ENCODE results near the gene CD200.

The CD200 gene

GRCh38 chr3:112302150-112302830 is 30.7 kb upstream of the CD200 start:
- H3K4me3 ChIP-seq (ENCODE audit: low read depth, low read length), result no peak overlapping the region
- DNase-seq, result no peak
- H3K27me3 ChIP-seq (ENCODE audit: insufficient read depth, low read depth, severe bottlenecking), result no peaks in the 10 kb centered on the region
- no peak overlapping the region for H3K27ac ChIP-seq
- no peaks in the 10 kb centered on the region for H3K9me3 ChIP-seq (ENCODE audit: severe bottlenecking)
- no peak for TF ChIP-seq CTCF (IDR thresholded peaks at IDR 0.05; ENCODE audit: low read depth, low read length)
- no peaks in the 10 kb centered on the region for H3K36me3 ChIP-seq

GRCh38 chr3:112302881-112303763 is 29.8 kb upstream of the CD200 start:
- no peak overlapping the region for H3K27ac ChIP-seq

GRCh38 chr3:112303764-112304325 is 29.1 kb upstream of the CD200 start:
- DNase-seq, result no peak
- no peak for TF ChIP-seq CTCF (IDR thresholded peaks at IDR 0.05; ENCODE audit: low read depth, low read length)
- no peaks in the 10 kb centered on the region for H3K27me3 ChIP-seq (ENCODE audit: insufficient read depth, low read depth, severe bottlenecking)
- H3K9me3 ChIP-seq (ENCODE audit: severe bottlenecking), result no peaks in the 10 kb centered on the region
- H3K27ac ChIP-seq, result no peak overlapping the region
- no peak overlapping the region for H3K4me3 ChIP-seq (ENCODE audit: low read depth, low read length)
- H3K36me3 ChIP-seq, result no peaks in the 10 kb centered on the region

More at GRCh38 chr3:112302881-112303763, 29.8 kb upstream of the CD200 start:
- no peak for DNase-seq
- TF ChIP-seq CTCF (IDR thresholded peaks at IDR 0.05; ENCODE audit: low read depth, low read length), result no peak
- H3K4me3 ChIP-seq (ENCODE audit: low read depth, low read length), result no peak overlapping the region
- no peaks in the 10 kb centered on the region for H3K9me3 ChIP-seq (ENCODE audit: severe bottlenecking)
- H3K36me3 ChIP-seq, result no peaks in the 10 kb centered on the region
- H3K27me3 ChIP-seq (ENCODE audit: insufficient read depth, low read depth, severe bottlenecking), result no peaks in the 10 kb centered on the region

- no peak for TF ChIP-seq CTCF (IDR thresholded peaks at IDR 0.05; ENCODE audit: low read depth, low read length)
- H3K36me3 ChIP-seq, result no peaks in the 10 kb centered on the region
- H3K27ac ChIP-seq, result no peak overlapping the region
- no peak overlapping the region for H3K4me3 ChIP-seq (ENCODE audit: low read depth, low read length)
- H3K27me3 ChIP-seq (ENCODE audit: insufficient read depth, low read depth, severe bottlenecking), result no peaks in the 10 kb centered on the region
- H3K9me3 ChIP-seq (ENCODE audit: severe bottlenecking), result no peaks in the 10 kb centered on the region
- DNase-seq, result no peak
Observed at GRCh38 chr3:112304611-112305010, 28.3 kb upstream of the CD200 start.

GRCh38 chr3:112306825-112307224 is 26.1 kb upstream of the CD200 start:
- H3K9me3 ChIP-seq (ENCODE audit: severe bottlenecking), result no peaks in the 10 kb centered on the region
- H3K27me3 ChIP-seq (ENCODE audit: insufficient read depth, low read depth, severe bottlenecking), result no peaks in the 10 kb centered on the region
- no peaks in the 10 kb centered on the region for H3K36me3 ChIP-seq
- no peak overlapping the region for H3K27ac ChIP-seq
- TF ChIP-seq CTCF (IDR thresholded peaks at IDR 0.05; ENCODE audit: low read depth, low read length), result no peak
- no peak for DNase-seq
- H3K4me3 ChIP-seq (ENCODE audit: low read depth, low read length), result no peak overlapping the region

Data from WERI-Rb-1 (cell line).